ENCODE results near the gene PANK2. TPM values are rescaled to one million over a fixed set of nuclear protein-coding genes. Genes with fewer than 3 reads are reported as not detected.

PANK2 gene
- total RNA-seq, 1 donor from 2014 or later = 61.6 TPM

Other genes with a start within 250 kb of the PANK2 start
- gene GFRA4, start 226.0 kb upstream of the PANK2 start, total RNA-seq (ENCODE audit: insufficient read depth, low replicate concordance) = not detected
- 71.3 TPM for gene ADAM33, start 207.4 kb upstream of the PANK2 start, total RNA-seq (ENCODE audit: insufficient read depth, low replicate concordance)
- gene SIGLEC1, start 176.8 kb upstream of the PANK2 start, total RNA-seq (ENCODE audit: insufficient read depth, low replicate concordance) = 5.8 TPM
- 13.5 TPM for gene HSPA12B, start 156.7 kb upstream of the PANK2 start, total RNA-seq (ENCODE audit: insufficient read depth, low replicate concordance)
- gene ADISSP, start 121.6 kb upstream of the PANK2 start, total RNA-seq (ENCODE audit: insufficient read depth, low replicate concordance) = 7.7 TPM
- gene SPEF1, start 107.9 kb upstream of the PANK2 start, total RNA-seq (ENCODE audit: insufficient read depth, low replicate concordance) = 0.72 TPM
- gene CENPB, start 102.6 kb upstream of the PANK2 start, total RNA-seq (ENCODE audit: insufficient read depth, low replicate concordance) = 83.3 TPM
- gene CDC25B, start 93.1 kb upstream of the PANK2 start, total RNA-seq (ENCODE audit: insufficient read depth, low replicate concordance) = 6.7 TPM
- gene AP5S1, start 68.8 kb upstream of the PANK2 start, total RNA-seq (ENCODE audit: insufficient read depth, low replicate concordance) = 6.3 TPM
- gene MAVS, start 42.6 kb upstream of the PANK2 start, total RNA-seq (ENCODE audit: insufficient read depth, low replicate concordance) = 14.7 TPM
- 10.1 TPM for gene RNF24, start 126.2 kb downstream of the PANK2 start, total RNA-seq (ENCODE audit: insufficient read depth, low replicate concordance)

All from umbilical cord (tissue), 1 donor.